Transverse colon (tissue), 4 donors: Measurements from ENCODE around the gene DDX51. TPM values are rescaled to one million over a fixed set of nuclear protein-coding genes. Genes with fewer than 3 reads are reported as not detected.
A peak's percentile ranks its signal among the peaks of the same experiment; 100 is the strongest.

ENCODE experiments used
- DNase-seq: peaks from one replicate; pipeline ENCODE4 v3.0.0-alpha.2; 2019
- H3K27ac ChIP-seq, 4 donors: fragments of 200-600 bp; sonication (generic); 2 replicates each; pipeline ENCODE4 v1.5.1; 2016 to 2018; ENCODE audit warnings: inconsistent platforms in 4 of 4
- H3K27me3 ChIP-seq: fragments of 200-600 bp; sonication (generic); 2 replicates; pipeline ENCODE4 v1.5.1; 2017; ENCODE audit warnings: inconsistent platforms
- H3K36me3 ChIP-seq, 4 donors: fragments of 200-600 bp; sonication (generic); 2 replicates each; pipeline ENCODE4 v1.5.1; 2017 to 2019; ENCODE audit warnings: inconsistent platforms in 4 of 4
- H3K4me1 ChIP-seq, 4 donors: fragments of 200-600 bp; sonication (generic); 2 replicates each; pipeline ENCODE4 v1.5.1; 2017 to 2020; ENCODE audit warnings: inconsistent platforms in 4 of 4
- H3K4me3 ChIP-seq, 4 donors: fragments of 200-600 bp; sonication (generic); 1 replicate in 1 of 4; 2 replicates in 3 of 4; pipeline versions ENCODE4 v1.5.1 to v1.6.1; 2017 to 2019; ENCODE audit warnings: inconsistent platforms in 4 of 4
- H3K9me3 ChIP-seq, 2 donors: fragments of 200-600 bp; sonication (generic); 2 replicates each; pipeline ENCODE4 v1.5.1; 2017 to 2019; ENCODE audit warnings: inconsistent platforms in 2 of 2
- CTCF ChIP-seq, 5 experiments: fragments of 200-600 bp in 3 of 5; fragments of 450-650 bp in 2 of 5; sonication (generic) in 3 of 5; IDR thresholded peaks; 1 replicate in 2 of 5; 2 replicates in 3 of 5; pipeline ENCODE4 v1.5.1; 2016 to 2017; ENCODE audit warnings: antibody characterized with exemption in 5 of 5, inconsistent platforms in 3 of 5, mild to moderate bottlenecking in 2 of 5, moderate library complexity in 1 of 5
- EP300 ChIP-seq: sonication (generic); formaldehyde crosslinking; IDR thresholded peaks from one replicate; pipeline ENCODE4 v1.6.1; 2017; ENCODE audit warnings: antibody characterized with exemption, low read depth
- POLR2A ChIP-seq: fragments of 450-650 bp; IDR thresholded peaks from one replicate; pipeline ENCODE4 v1.6.1; 2016; ENCODE audit warnings: antibody characterized with exemption, mild to moderate bottlenecking, moderate library complexity
- POLR2AphosphoS5 ChIP-seq, 3 donors: sonication (generic); formaldehyde crosslinking; IDR thresholded peaks; one replicate each; pipeline ENCODE4 v1.6.1; 2016; ENCODE audit warnings: antibody characterized with exemption in 3 of 3
- WGBS, 2 donors: methylation state at CpG; one replicate each; pipeline ENCODE4 v1.1.5; 2018; ENCODE audit warnings: low coverage in 1 of 2; 5-methylcytosine and 5-hydroxymethylcytosine counted together
- in situ Hi-C, 4 donors: fragments of 200-750 bp; cut with MboI; loops; one replicate each; pipeline versions ENCODE4 v1.15.0 to v1.15.1; 2017; ENCODE audit warnings: low sequenced_read_pairs in 3 of 4, low pct_ligation_motif_present in 1 of 4, low pct_unique_long_range_greater_than_20kb in 1 of 4
- intact Hi-C: fragments of 100-400 bp; cut with DNase I; formaldehyde crosslinking; loops from one replicate; pipeline ENCODE4 v1.15.1; 2023; ENCODE audit warnings: low total_unique reads
- total RNA-seq, 4 donors: library from RNA; depleted of rRNA; stranded (reverse); fragments of >200 nt; gene quantifications; one replicate each; pipeline ENCODE4 v1.1.0, GENCODE V29; 2016

DDX51 gene
- total RNA-seq, 4 donors from 2014 or later, result 5.3 to 52.7 (median 21.2) TPM

DNA sequence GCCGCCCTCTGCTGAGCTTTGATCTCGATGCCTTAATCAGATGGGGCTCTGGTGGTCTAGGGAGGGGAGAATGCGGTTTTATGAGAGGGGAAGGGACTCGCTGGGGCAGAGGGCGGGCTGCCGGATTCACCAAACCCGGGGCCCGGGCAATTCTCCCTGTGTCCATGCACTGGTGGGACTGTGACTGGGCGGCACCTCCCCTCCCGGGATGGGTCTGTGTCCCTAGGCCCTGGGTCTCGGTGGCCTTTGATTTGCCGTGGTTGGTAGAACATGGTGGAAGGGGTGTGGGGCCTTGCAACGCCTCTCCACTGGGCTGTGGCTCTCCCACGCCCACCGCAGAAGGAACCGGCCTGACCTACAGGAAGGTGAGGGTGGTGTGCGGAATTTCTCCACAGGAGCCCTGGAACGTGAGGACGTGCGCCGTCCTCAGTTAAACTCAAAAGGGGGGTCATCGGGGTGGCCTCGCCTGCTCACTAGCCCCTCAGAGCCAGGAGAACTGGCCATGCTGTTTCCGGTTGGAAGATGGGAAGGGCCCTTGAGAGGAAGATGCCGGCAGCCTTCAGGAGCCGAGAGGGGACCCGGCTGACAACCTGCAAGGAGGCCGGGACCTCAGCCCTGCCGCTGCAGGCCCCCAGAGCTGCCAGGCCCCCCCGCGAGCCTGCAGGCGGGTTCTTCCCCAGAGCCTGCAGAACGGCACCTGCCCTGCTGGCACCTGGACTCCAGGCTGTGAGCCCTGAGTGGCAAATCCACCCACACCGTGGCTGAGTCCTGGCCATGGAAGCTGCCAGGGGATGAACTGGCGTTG is 43.7 kb upstream of the DDX51 start:
- TF ChIP-seq EP300, result no peak
- intact Hi-C loops (no loop called here), in situ Hi-C loops (no loop called here)
- Histone ChIP-seq H3K36me3 (no peaks in the 10 kb centered on the region), H3K9me3 (no peaks in the 10 kb centered on the region), H3K4me3 (no peak overlapping the region), H3K27me3 (peaks cover 32% of the 10 kb centered on the region), H3K27ac (no peak overlapping the region), H3K4me1 (peaks cover 0 to 17% (median 13%) of the 10 kb centered on the region in 4 donors)
- 60 to 90% methylated on average over 1 to 33 of the region's 35 CpGs for WGBS, 2 donors
- DNase-seq, result no peak

DNA sequence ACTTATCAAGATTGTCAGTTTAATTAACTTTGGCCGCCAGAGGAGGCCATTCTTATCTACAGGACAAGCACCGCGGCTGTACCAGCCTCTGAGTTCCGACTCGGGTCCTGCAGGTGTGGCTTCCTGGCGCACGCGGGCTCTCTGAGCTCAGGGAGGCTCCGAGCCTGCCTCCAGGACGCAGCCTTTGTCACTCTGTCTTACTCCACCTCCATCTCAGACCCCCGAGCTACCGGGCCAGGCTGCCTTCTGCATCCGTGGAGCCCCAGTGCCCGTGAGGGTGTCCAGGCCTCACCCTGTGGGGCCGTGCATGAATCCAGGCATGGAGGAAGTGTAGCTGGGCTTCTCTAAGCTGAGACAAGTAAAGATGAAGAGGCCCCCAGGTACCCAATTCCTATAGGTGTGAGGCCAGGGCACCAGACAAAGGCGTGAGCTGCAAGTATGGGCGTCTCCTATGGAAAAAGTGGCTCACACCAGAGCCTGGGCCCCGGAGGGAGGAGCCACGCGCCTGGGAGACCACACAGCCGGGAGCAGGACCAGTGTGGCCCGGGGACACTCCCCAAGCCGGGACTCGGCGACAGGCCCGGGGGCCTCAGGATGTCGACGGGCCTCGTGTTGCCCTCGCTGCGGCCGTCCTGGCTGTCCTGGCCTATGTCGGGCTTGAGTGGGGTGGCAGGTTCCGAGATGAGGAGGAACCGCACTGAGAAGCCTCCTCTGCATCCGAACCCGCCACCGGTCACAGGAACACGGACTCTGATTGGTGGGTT is 42.9 kb upstream of the DDX51 start:
- no peaks in the 10 kb centered on the region for H3K9me3 ChIP-seq
- intact Hi-C loops, result no loop called here
- in situ Hi-C loops, result no loop called here
- TF ChIP-seq CTCF (IDR thresholded peaks at IDR 0.05), result no peak
- TF ChIP-seq POLR2A, result no peak
- no peak for TF ChIP-seq POLR2AphosphoS5 (IDR thresholded peaks at IDR 0.05)
- no peak for TF ChIP-seq EP300
- peaks cover 0 to 17% (median 13%) of the 10 kb centered on the region in 4 donors for H3K4me1 ChIP-seq
- H3K36me3 ChIP-seq, result no peaks in the 10 kb centered on the region
- no peak for DNase-seq
- no peak overlapping the region for H3K27ac ChIP-seq
- 73% methylated on average over 30 of the region's 39 CpGs; no CpG with 5 or more reads in 1 of the 2 donors for WGBS, 2 donors
- H3K27me3 ChIP-seq, result peaks cover 39% of the 10 kb centered on the region
- no peak overlapping the region for H3K4me3 ChIP-seq

- Histone ChIP-seq H3K4me1 (peaks cover 0 to 17% (median 13%) of the 10 kb centered on the region in 4 donors), H3K27me3 (peaks cover 36% of the 10 kb centered on the region), H3K27ac (peak overlapping the region in 2 of 4 donors; percentile 12 to 49), H3K9me3 (no peaks in the 10 kb centered on the region), H3K4me3 (peak overlapping the region in 1 of 4 donors; percentile 23), H3K36me3 (no peaks in the 10 kb centered on the region)
- TF ChIP-seq POLR2A (no peak), EP300 (no peak), POLR2AphosphoS5 (IDR thresholded peaks at IDR 0.05) (no peak), CTCF (IDR thresholded peaks at IDR 0.05) (no peak)
- 30 to 58% methylated on average over 11 to 24 of the region's 24 CpGs for WGBS, 2 donors
- in situ Hi-C loops, result no loop called here
- DNase-seq, result no peak
- intact Hi-C loops, result no loop called here
Measured at GRCh38 chr12:132186208-132186856, 42.2 kb upstream of the DDX51 start.

GRCh38 chr12:132185705-132186104 is 41.6 kb upstream of the DDX51 start:
- H3K36me3 ChIP-seq, result no peaks in the 10 kb centered on the region
- 69% methylated on average over 9 to 16 of the region's 16 CpGs for WGBS, 2 donors
- intact Hi-C loops, result no loop called here
- H3K4me3 ChIP-seq, result no peak overlapping the region
- TF ChIP-seq EP300 (no peak), POLR2AphosphoS5 (IDR thresholded peaks at IDR 0.05) (no peak), CTCF (IDR thresholded peaks at IDR 0.05) (no peak), POLR2A (no peak)
- peak overlapping the region in 2 of 4 donors; percentile 12 to 49 for H3K27ac ChIP-seq
- no peak for DNase-seq
- peaks cover 0 to 17% (median 11%) of the 10 kb centered on the region in 4 donors for H3K4me1 ChIP-seq
- no peaks in the 10 kb centered on the region for H3K9me3 ChIP-seq
- peaks cover 32% of the 10 kb centered on the region for H3K27me3 ChIP-seq
- in situ Hi-C loops, result no loop called here
